DMS 273 (cell line): ENCODE data around the gene KCNMA1.

Experiments
- DNase-seq: peaks from one replicate; lab custom pipeline; 2025; ENCODE audit not compliant: unreplicated experiment; lab: John Stamatoyannopoulos, UW

KCNMA1 gene

DNA sequence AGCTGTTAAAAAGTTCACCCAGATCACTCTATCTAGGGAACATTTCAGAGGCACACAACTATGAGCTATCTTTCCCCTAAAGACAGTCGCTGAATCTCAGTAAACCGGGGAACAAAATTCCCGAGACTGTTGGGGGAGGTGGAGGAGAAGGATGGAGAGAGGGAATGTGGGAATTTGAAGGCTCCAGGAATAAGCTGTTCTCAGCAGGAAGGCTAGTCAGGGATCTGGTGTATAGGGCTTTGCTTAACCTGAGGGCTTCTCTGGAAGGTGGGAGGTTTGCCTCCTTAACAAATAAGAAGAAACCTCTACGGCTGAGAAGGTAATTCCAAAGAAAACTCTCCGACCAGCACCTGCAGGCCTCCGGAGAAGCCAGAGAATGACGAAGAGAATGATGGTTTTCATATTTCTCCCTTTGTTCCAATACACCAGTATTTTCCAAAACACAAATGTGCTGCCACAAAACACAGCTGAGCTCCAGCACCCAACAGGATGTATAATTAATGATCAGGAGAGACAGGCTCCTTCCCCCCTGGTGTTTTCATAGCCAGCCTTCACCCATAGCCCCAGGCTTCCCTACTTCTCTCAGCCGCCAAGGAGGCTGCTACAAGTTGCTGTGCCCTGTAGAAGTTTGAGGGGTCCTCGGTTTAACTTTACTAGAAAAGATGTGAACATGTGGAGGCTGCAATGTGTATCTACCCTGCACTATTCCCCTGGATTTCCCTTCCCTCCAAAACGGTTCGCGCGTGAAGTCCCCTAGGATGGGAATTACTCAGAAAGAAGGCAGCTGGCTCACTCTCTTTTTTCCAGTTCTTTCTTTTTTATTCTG is 2.0 kb downstream of the KCNMA1 start:
- no peak for DNase-seq

DNA sequence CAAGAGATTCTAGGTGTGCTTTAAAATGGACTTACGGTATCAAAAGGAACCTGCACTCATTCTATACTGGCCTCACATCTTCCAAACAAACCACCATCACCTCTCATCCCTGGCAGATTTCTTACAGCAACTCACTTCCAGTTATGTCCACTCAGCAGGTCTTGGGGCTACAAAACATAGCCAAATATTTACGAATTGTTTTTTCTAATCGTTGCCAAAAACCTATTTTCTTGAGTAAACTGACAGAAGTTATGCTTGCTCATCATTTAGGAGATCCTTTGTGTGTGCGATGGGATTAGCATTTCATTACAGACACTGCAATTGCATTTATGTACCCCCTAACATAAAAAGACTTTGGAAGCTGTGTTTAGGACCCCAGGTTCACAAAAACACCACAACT is 2.7 kb downstream of the KCNMA1 start:
- DNase-seq: no peak

DNA sequence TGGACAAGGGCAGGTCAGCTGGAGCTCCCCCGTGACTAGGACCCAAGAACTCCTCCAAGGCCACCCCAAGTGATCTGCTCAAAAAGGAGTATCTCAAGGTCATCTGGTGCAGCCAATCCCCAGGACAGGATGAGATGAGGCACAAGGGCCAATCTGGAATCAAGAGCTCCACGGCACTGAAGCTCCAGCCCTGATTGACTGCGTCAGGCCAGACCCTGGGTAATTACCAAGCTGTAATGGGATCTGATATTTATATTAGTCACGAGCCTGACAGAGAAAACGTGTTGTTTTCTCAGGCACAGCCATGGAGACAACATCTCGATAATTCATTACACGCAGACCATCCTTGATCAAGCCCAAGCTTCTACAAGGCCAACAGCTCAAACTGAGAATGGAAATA is 4.2 kb downstream of the KCNMA1 start:
- DNase-seq: no peak

DNA sequence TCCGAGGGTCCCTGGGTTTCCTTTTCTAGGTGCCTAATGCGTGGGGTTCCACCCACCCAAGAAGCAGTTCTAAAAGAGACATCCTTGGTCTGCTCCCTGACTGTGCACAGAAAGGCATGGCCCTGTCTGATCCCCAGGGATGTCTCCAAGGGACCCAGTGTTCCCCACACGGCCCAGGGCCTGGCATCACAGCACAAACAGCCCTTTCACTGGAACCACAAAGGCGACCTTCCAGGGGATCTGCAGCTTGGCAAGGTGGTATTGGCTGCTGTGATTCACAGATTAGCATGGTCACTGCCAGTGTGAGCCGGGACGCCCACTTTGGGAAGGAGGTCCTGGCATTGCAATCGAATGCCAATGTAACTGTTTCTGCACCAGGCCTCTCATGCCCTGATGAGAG is 6.4 kb downstream of the KCNMA1 start:
- DNase-seq: no peak

DNA sequence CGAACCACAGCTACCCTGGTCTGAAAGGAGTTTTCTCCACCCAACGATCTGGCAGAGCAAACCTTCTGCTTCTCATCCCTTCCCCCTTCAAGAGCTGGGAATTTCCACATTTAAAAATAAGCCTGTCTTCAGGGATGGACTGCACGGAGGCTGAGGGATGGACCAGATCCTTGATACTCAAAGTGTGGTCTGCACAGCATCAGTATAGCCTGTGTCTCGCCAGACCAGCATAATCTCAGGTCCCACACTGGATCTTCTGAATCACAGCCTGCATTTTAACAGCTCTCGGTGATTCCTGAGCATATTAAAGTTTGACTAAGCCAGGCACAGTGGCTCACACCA is 7.1 kb downstream of the KCNMA1 start:
- no peak for DNase-seq

DNA sequence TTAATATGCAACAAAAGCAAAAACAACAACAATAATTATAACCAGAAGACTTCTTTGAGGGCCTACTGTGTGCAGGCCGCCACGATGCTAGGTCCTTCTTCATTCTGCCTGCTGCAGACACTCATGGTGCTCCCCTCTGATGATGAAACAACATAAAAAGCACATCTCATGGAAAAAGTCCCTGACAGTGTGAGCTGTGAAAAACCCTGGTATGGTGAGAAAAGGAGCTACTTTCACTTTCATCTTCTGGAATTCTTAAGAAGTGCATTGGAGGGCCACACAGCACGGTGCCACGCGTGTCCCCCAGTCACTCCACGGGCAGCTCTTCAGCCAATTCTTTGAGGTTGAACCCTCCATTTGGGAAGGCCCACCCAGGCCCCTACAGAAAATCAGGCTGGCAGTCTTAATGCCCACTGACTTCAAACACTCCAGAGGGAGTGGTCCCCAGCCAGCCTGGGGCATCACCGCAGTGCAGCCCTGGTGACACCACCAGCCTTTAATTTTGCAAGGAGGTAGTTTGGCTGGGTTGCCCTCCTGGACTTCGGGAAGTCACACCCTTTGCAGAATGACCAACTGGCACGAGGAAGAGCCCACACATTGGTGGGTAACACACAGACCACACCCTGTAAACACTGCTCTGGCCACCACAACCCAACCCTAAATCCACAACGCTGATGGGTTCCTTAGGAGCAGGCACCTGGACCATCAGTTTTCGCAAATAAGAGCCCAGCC is 7.7 kb downstream of the KCNMA1 start:
- DNase-seq: no peak

DNA sequence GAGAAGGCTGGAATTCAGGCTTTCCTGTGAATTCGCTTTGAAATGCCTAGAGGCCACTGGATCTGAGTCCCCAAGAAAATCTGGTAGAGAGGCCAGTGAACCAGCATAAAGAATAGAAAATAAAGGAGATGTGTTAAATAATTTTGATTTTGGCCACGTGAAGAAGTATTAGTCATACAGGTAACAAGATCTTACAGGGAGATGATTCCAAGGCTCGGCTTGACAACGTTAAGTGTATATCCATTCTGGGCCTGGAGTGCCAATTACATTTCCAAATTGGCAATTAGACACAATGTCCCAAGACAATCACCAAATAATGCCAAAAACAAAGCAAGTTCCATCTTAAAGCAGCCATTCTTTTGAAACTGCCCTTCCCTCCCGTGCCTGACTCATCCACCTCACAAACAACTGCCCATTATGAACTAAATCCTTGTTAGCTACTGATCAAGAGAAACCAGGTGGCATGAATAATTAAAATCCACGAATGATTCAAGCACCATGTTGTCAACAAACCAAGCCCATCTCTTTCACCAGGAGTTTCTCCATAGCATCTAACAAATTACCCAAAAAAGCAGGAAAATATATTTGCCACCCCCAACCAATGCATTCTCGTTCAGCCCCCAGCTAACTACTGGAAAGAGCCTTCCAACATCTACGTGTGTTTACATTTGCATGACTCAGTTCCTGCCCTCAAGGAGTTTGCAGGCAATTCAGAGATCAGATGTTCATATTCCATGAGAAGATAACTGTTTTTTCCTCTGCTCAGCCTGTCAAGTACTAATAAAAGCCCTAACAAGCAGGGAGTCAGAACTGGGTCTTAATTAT is 8.5 kb downstream of the KCNMA1 start:
- DNase-seq: no peak

DNA sequence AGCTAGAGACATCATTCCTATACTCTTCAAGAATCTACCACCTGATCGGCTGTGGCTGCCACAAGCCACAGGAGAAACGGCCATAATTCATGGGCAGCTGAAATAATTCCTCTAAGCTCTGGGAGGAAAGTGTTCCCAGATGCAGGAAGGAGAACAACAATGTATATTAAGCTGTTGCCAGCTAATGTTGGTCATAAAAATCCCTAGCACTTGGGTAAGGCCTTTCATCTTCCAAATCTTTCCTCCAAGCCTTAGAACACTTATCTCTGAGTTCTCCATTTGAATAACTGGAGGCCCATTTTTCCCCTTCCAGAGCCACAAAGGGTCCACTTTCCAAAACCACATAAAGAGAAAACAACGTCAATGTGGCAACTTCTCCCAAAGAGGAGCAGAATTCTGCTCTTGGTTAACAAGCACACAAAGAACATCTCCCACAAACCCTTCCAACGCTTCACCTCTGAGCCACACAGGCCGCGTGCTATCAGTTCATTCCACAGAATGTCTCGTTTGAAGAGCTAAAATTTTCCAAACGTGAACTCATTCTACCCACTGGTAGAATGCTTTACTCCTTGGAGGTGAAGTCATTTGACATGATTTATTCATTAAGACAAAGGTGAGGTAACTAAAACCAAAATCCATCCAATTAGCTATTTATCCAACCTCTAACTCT is 11.2 kb downstream of the KCNMA1 start:
- DNase-seq: no peak

DNA sequence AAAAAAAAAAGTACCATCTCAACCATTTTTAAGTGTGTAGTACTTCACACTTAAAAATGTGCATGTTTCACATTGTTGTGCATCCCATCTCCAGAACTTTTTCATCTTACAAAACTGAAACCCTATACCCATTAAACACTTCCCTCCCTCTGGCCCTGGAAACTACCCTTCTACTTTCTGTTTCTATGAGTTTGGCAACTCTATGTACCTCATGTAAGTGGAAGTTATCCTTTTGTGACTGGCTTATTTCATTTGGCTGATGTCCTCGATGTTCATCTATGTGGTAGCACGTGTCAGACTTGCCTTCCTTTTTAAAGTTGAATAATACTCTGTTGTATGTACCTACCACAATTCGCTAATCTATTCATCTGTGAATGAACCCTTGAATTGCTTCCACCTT is 12.2 kb downstream of the KCNMA1 start:
- no peak for DNase-seq

DNA sequence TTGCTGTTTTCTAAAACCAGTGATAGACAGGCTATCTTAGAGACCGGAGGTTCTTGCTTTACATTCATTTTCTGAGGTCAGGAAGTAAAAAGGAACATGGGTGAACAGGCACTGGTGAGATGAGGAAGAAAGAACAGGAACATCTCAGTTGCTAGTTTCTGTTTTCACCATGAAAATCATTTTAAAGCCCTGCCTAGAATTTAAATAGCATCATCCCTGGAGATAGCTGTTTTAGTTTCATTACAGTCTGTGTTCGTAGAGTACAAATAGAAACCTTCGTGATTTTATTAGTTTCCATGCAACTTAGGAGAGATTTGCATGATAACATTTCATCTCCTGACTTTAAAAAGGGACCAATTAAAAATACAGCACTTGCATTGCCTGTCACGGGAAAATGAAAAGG is 14.7 kb downstream of the KCNMA1 start:
- DNase-seq: no peak

DNA sequence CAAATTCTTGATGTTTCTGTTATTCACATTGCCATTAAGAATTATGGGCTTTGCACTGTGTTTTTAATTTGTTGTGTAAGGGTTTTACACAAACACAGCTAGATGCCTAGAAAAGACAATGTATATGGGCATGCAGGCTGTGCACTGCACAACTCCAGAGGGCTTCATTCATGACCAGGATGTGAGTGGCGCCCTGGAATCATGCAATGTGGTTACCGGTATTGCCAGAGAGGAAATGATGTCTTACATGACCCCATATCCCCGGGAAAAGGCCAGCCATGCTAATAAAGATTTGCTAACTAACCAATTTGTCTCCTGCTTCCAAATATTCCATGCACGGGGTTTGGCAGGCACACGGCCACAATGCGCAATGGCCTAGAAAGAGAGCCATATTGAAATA is 16.9 kb downstream of the KCNMA1 start:
- no peak for DNase-seq

DNA sequence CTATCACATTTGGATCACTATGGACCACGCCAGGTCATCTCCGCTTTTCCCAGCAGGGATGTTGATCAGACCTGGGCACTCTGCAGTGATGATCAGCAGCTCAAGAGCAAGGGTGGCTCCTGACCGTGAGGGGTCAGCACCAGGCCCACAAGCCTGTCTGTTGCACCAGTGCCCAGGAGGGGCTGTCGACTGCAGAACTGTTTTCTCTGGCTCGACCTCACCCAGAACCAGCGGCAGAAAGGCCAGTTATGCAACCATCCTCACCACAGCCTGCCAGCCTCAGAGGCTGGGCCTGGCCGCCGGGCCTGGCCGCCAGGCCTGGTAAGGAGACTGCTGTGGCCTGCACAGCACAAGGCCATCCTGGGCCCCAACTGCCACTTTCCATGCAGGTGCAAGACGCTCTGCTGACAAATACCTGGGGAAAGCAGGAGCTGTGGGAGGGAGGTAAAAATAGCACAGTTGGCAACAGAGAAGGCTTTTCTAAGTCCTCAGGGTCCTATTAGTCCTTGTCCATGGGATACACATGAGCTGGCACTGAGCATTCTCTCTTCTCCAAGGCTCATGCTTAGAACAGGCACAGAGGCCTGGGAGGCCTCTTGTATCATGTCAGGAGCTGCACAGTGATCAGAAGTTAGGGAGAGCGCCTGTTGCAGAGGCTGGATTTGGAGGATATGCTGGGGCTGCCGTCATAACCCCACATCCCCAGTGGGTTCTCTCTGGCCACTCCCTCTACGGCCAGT is 17.5 kb downstream of the KCNMA1 start:
- no peak for DNase-seq

DNA sequence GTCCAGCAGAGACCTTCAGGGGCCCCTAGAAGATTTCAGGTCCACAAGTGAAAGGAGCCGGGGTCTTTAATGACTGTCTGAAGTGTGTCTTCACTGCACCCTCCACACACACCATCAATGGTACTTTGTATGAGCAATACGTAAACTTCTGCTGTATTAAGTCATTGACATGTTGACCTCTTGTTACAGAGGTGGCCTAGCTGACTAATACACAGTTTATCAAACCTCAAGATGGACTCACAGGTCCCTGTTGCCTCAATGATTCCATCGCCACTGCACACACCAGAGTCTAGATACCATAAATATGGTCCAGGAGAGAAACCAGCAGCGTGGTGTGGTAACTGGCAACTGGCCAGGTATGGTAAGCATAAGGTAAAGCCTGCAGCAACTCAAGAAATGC is 19.5 kb downstream of the KCNMA1 start:
- DNase-seq: no peak

DNA sequence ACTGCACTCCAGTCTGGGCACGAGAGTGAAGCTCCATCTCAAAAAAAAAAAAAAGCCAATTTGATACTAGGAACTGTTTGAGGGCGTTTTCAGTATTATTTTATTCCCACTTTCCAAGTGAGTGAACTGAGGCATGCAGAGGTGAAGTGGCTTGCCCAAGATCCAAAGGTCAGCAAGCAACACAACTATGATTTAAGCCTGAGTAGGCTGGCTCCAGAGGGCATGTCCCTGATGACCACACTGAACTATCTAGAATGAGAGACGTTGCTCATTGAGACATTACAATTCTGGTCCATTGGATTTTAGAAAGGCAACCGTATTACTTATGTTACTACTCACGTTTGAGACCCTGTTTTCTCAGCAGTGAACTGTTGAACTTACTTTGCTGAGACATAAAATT is 20.8 kb downstream of the KCNMA1 start:
- no peak for DNase-seq

DNA sequence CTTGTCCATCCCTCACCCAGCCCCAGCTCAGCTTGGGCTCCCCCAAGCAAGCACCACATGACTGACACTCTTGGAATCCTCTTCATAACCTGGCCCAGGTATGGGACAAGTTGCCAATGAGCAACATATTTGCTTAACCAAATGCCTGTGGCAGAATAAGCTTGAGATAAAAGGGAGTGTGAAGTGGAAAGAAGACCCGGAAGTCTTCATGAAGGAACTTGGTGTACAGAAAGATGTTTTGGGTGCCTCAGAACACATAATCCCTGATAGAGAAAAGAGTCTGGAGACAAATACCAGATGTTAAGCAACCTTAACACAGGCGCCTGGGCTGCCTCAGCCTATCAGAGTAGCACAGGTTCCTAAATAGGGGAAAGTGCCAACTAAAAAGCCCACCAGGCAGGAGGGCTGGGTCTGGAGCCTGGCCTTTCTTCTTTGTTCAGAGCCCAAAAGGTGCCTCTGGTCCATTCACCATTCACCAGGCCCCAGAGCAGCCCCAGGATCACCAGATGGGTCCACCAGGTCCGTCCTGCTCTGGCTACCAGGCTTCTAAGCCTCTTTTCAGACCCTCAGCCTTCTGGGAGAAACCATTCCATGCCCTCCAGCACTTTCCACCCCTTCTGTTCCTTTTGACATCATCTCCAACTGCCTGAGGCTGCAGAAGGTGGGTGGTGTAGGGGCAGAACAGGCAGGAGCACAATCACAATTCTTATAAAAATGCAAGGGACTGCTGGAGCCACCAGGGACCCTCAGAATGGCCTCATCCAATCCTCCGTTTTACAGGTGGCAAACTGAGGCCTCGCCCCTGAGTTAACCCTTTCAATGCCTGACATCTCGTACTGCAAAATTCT is 22.6 kb downstream of the KCNMA1 start:
- DNase-seq: no peak

DNA sequence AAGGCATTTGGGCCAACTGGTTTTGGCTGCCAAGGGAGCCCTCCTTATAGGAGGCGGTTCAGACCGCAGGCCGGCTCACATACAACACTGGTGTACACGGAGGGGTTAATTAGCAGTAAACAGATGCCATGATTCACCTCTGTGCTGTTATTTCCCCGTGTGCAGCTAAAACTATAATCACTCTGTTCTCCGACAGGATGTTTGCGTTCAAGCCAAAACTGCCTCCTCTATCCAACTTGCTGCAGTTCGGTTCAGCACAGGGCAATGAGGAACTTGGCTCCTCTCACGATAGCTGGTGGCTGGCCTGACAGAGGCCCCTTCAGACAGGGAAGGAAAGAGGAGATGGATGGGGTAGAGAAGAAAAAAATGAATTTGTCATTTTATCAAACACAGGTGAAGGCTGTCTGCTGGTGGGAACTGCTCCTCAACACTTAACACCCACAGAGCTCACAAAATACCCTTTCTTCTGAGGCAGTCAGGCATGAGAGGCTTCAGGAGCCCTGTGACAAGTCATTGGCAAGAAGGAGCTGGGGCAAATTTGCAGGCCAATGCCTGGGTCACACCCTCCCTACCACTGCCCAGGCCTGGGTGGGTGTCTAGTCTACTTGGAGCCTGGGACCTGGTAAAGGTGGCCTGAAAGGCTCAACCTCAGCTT is 24.0 kb downstream of the KCNMA1 start:
- peak; percentile 12 for DNase-seq

DNA sequence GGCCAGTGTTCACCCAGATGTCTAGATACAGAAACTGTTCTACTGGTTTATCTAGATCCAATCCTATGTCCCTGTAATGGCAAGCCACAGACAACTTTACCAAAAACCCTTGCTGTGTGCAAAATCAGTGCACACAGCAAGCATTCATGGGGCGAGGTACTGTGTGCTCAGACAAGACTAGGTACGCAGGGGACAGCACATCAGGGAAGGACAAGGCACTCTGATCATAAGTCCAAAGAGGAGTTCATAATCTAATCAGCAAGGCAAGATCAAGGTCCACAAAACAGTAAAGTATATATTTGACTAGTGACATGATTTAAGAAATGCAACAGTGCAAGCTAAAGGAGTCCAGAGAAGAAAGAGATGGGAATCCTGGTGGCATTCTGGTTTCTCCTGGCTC is 25.9 kb downstream of the KCNMA1 start:
- DNase-seq: no peak

DNA sequence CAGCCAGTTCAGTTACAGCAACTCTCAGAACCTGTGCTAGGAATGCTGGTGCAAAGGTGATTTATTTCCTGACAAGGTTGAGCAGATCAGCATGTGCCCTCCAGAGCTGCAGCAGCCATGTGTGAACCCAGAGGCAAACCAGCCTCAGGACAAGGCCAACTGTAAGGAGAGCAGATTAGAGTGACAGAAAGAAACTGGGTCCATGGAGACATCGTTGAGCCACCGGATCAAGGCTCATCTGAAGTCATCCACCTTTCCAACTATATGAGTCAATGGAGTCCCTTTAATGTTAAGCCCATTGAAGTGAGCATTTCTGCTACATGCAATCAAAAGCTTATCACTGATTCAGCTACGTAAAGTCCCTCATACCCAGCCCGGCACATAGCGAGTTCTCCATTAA is 26.4 kb downstream of the KCNMA1 start:
- DNase-seq: no peak

DNA sequence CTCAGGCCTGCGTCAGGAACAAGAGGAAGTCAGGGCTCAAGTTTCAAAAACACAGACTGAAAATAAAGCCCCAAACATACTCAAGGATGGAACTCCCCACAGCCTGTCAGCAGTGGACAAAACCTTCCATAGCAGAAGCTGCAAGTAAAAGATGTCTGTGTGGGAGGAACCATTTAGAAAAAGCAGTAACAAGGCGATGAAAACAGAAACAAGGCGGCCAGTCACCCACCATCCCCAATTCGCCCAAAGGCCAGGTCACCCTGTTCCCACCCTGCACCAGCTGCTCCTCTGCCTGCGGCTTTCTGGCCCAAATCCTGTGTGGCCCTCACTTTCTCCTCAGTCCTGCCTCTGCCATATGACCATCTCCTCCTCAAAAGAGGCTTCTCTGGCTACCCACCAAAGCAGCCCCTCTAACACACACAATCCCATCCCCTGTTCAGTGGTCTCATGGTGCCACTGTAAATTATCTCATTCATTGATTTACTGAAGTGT is 27.8 kb downstream of the KCNMA1 start:
- peak; percentile 5 for DNase-seq
